ENCODE data around the gene ALOX15. TPM values are rescaled to one million over a fixed set of nuclear protein-coding genes. Genes with fewer than 3 reads are reported as not detected.

ALOX15 gene
- total RNA-seq, 2 donors from 2014 or later = not detected

- Mint-ChIP-seq H3K9me3 (no peaks in the 10 kb centered on the region), H3K27ac (no peak overlapping the region), H3K4me1 (no peaks in the 10 kb centered on the region), H3K27me3 (ENCODE audit: insufficient read depth) (peaks cover 2% of the 10 kb centered on the region), H3K4me3 (no peak overlapping the region), H3K36me3 (ENCODE audit: low read depth) (no peaks in the 10 kb centered on the region)
- whole genome bisulfite sequencing, 2 experiments (ENCODE audit: insufficient coverage in 1 of 2, insufficient read length in 1 of 2) = 89 to 94% methylated on average over 4 to 9 of the region's 9 CpGs
- H3K27ac ChIP-seq (ENCODE audit: low read depth, low read length) = no peak overlapping the region
- no peak for DNase-seq
- H3K4me1 ChIP-seq (ENCODE audit: control insufficient read depth, insufficient read depth, low read length) = no peaks in the 10 kb centered on the region
- no peak overlapping the region for H3K9ac ChIP-seq (ENCODE audit: extremely low read depth, low read length, poor library complexity, severe bottlenecking)
- no peaks in the 10 kb centered on the region for H3K27me3 ChIP-seq (ENCODE audit: control insufficient read depth, insufficient read depth, low read length, poor library complexity, severe bottlenecking)
- H3K4me3 ChIP-seq (ENCODE audit: low read length) = no peak overlapping the region
- TF ChIP-seq CTCF (conservative IDR thresholded peaks at IDR 0.05) = no peak
- H3K36me3 ChIP-seq (ENCODE audit: control insufficient read depth, insufficient read depth, low read length) = peaks cover 2% of the 10 kb centered on the region
- no peaks in the 10 kb centered on the region for H3K9me3 ChIP-seq (ENCODE audit: control insufficient read depth, low read length)
Measured at GRCh38 chr17:4664230-4664629, 22.8 kb upstream of the ALOX15 start.

GRCh38 chr17:4663711-4664110 is 22.2 kb upstream of the ALOX15 start:
- H3K27me3 ChIP-seq (ENCODE audit: control insufficient read depth, insufficient read depth, low read length, poor library complexity, severe bottlenecking) = no peaks in the 10 kb centered on the region
- DNase-seq = no peak
- H3K9me3 Mint-ChIP-seq = no peaks in the 10 kb centered on the region
- H3K27me3 Mint-ChIP-seq (ENCODE audit: insufficient read depth) = peaks cover 2% of the 10 kb centered on the region
- H3K36me3 Mint-ChIP-seq (ENCODE audit: low read depth) = no peaks in the 10 kb centered on the region
- H3K27ac Mint-ChIP-seq = no peak overlapping the region
- H3K9me3 ChIP-seq (ENCODE audit: control insufficient read depth, low read length) = no peaks in the 10 kb centered on the region
- H3K4me1 ChIP-seq (ENCODE audit: control insufficient read depth, insufficient read depth, low read length) = no peaks in the 10 kb centered on the region
- no peak overlapping the region for H3K4me3 Mint-ChIP-seq
- TF ChIP-seq CTCF (conservative IDR thresholded peaks at IDR 0.05) = no peak
- 84 to 95% methylated on average over 7 of the region's 8 CpGs for WGBS, 2 experiments (ENCODE audit: insufficient coverage in 1 of 2, insufficient read length in 1 of 2)
- no peak overlapping the region for H3K4me3 ChIP-seq (ENCODE audit: low read length)
- H3K27ac ChIP-seq (ENCODE audit: low read depth, low read length) = no peak overlapping the region
- H3K4me1 Mint-ChIP-seq = no peaks in the 10 kb centered on the region
- no peaks in the 10 kb centered on the region for H3K36me3 ChIP-seq (ENCODE audit: control insufficient read depth, insufficient read depth, low read length)
- H3K9ac ChIP-seq (ENCODE audit: extremely low read depth, low read length, poor library complexity, severe bottlenecking) = no peak overlapping the region

GRCh38 chr17:4658478-4659305 is 17.2 kb upstream of the ALOX15 start:
- Mint-ChIP-seq H3K9me3 (peaks cover 3% of the 10 kb centered on the region), H3K36me3 (ENCODE audit: low read depth) (no peaks in the 10 kb centered on the region), H3K4me3 (no peak overlapping the region), H3K27me3 (ENCODE audit: insufficient read depth) (peaks cover 8% of the 10 kb centered on the region), H3K4me1 (no peaks in the 10 kb centered on the region), H3K27ac (no peak overlapping the region)
- 92 to 100% methylated on average over 2 to 4 of the region's 6 CpGs for WGBS, 2 experiments (ENCODE audit: insufficient coverage in 1 of 2, insufficient read length in 1 of 2)
- no peak overlapping the region for H3K4me3 ChIP-seq (ENCODE audit: low read length)
- H3K4me1 ChIP-seq (ENCODE audit: control insufficient read depth, insufficient read depth, low read length) = no peaks in the 10 kb centered on the region
- no peaks in the 10 kb centered on the region for H3K27me3 ChIP-seq (ENCODE audit: control insufficient read depth, insufficient read depth, low read length, poor library complexity, severe bottlenecking)
- no peaks in the 10 kb centered on the region for H3K36me3 ChIP-seq (ENCODE audit: control insufficient read depth, insufficient read depth, low read length)
- H3K9me3 ChIP-seq (ENCODE audit: control insufficient read depth, low read length) = no peaks in the 10 kb centered on the region
- no peak for TF ChIP-seq CTCF (conservative IDR thresholded peaks at IDR 0.05)
- no peak overlapping the region for H3K9ac ChIP-seq (ENCODE audit: extremely low read depth, low read length, poor library complexity, severe bottlenecking)
- no peak for DNase-seq
- H3K27ac ChIP-seq (ENCODE audit: low read depth, low read length) = no peak overlapping the region

All from endodermal cell (in vitro differentiated cells).